ENCODE results near the gene MSI2. TPM values are rescaled to one million over a fixed set of nuclear protein-coding genes. Genes with fewer than 3 reads are reported as not detected.

Gene MSI2
- polyA plus RNA-seq, 1 donor from 2014 or later: 3.8 TPM

DNA sequence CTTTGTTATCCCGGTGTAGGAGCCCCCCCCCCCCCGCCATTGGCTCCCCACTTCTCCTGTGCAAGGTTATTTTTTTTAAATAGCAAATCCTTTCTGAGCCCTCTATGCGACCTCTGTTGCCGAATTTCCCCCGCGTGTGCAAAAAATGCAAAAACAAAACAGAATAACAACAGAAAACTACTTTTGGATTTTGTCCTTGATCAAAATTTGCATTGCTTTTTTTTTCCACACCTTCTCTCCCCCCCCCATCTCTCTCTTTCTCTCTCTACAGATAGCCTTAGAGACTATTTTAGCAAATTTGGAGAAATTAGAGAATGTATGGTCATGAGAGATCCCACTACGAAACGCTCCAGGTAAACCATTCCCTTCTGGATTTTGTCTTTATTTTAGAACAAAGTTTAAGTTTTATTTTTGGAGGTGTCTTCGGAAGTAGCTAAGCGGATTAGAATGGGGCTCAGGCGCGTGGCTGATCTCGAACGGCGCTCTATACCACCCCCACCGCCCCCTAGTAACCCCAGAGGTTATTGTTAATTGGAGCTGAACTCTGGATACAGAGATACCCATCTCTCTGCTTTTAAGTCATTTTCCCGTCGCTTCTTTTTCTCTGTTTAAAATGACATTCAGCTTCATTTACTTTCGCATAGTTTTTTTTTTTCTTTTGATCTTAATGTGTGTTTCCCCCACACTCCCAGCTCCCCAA, 1.0 kb downstream of the MSI2 start:
- peak overlapping the region; percentile 89 to 98 (median 97) for H3K27ac Mint-ChIP-seq
- H3K4me3 Mint-ChIP-seq: peak overlapping the region; percentile 91 to 98 (median 96)
- H3K4me1 Mint-ChIP-seq: peaks cover 32 to 54% (median 37%) of the 10 kb centered on the region in 3 donors

DNA sequence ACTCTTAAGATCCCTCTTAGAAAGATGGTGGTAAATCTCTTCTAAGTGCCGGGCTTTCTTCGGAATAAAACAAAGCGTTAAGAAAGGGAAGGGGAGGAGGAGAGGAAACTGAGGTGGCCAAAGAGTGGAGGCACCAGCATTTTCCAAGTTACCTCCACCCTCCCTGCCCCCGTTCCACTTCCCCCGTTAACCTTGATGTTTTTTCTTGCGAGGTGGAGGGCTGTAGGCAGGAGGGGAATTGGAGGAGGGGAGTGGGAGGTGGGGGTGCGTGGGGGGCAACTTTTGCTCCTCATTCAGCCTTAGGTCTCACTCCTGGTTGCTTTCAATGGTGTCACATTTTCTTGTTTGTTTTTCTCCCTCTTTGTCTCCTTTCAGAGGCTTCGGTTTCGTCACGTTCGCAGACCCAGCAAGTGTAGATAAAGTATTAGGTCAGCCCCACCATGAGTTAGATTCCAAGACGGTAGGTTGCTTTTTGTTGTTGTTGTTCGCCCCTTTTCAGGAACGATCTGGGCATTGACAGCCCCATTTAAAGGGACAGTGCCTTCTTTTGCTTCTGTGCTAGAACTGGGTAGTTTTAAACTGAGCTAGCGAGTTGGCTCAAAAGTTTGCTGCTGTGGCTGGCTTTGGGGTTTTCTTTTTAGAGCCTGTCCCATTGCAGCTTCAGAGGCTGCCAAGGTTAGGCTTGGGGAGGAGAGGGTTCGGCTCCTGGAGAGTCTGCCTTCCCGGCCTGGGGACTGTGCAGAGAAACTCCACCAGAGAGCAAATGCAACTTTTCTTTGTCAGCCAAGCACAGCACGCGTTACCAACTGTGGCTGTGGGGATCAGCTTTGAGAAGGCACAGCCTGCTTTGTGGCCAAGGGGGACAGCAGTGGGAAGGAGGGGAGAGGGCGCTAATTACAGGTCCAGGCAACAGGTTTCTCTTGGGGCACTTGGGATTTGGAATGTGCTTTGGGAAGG, 1.9 kb downstream of the MSI2 start:
- Mint-ChIP-seq H3K9me3 (no peaks in the 10 kb centered on the region), H3K27ac (peak overlapping the region in 2 of 3 donors; percentile 97 to 98), H3K36me3 (peaks cover 8% of the 10 kb centered on the region), H3K27me3 (no peaks in the 10 kb centered on the region), H3K4me1 (peaks cover 36 to 59% (median 38%) of the 10 kb centered on the region in 3 donors), H3K4me3 (peak overlapping the region; percentile 91 to 98 (median 96))

More for the DNA sequence above, 1.0 kb downstream of the MSI2 start:
- H3K36me3 Mint-ChIP-seq: peaks cover 5% of the 10 kb centered on the region
- no peaks in the 10 kb centered on the region for H3K9me3 Mint-ChIP-seq
- no peaks in the 10 kb centered on the region for H3K27me3 Mint-ChIP-seq

DNA sequence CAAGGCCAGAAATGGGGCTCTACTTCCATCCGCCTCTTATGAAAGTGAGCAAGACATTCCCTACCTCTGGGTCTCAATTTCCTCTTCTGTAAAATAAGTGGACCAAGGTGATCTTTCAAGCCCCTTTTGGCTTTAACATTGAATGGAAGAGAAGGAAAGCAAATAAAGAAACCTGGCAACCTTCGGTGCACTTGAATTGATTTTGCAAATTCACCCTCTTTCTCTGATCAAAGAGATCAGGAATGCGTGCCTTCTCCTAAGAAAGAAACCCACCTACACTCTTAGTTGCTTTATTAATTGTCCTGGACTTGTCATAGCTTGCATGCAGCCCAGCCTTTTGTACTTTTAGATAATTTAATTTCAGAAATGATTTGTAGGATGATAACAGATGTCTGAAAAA, 3.0 kb downstream of the MSI2 start:
- peaks cover 11% of the 10 kb centered on the region for H3K36me3 Mint-ChIP-seq
- peaks cover 34 to 59% (median 42%) of the 10 kb centered on the region in 3 donors for H3K4me1 Mint-ChIP-seq
- H3K27me3 Mint-ChIP-seq: no peaks in the 10 kb centered on the region
- H3K4me3 Mint-ChIP-seq: peak overlapping the region in 2 of 4 donors; percentile 95 to 98
- no peaks in the 10 kb centered on the region for H3K9me3 Mint-ChIP-seq
- peak overlapping the region in 2 of 3 donors; percentile 23 to 98 for H3K27ac Mint-ChIP-seq

DNA sequence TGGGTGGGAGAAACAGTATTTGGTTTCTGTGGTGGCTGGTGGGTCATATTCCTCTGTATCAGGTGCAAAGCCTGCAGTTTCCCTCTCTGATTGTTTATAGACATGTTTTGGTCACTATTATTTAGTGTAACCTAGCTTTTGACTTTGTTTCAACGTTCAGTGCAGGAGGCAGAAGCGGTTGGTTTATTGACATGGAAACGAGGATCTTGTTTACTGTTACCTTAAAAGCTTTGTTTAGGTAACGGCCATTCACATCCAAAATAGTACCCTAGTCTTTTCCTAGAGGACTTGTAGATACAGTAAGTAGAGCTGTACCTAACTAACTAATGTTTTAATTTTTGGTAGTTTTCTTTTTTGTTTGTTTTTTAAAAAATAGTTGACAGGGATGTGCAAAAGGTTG, 3.5 kb downstream of the MSI2 start:
- Mint-ChIP-seq H3K36me3 (peaks cover 11% of the 10 kb centered on the region), H3K27me3 (no peaks in the 10 kb centered on the region), H3K4me3 (peak overlapping the region in 3 of 4 donors; percentile 13 to 98 (median 85)), H3K9me3 (no peaks in the 10 kb centered on the region), H3K27ac (peak overlapping the region in 2 of 3 donors; percentile 8 to 98), H3K4me1 (peaks cover 34 to 59% (median 42%) of the 10 kb centered on the region in 3 donors)

DNA sequence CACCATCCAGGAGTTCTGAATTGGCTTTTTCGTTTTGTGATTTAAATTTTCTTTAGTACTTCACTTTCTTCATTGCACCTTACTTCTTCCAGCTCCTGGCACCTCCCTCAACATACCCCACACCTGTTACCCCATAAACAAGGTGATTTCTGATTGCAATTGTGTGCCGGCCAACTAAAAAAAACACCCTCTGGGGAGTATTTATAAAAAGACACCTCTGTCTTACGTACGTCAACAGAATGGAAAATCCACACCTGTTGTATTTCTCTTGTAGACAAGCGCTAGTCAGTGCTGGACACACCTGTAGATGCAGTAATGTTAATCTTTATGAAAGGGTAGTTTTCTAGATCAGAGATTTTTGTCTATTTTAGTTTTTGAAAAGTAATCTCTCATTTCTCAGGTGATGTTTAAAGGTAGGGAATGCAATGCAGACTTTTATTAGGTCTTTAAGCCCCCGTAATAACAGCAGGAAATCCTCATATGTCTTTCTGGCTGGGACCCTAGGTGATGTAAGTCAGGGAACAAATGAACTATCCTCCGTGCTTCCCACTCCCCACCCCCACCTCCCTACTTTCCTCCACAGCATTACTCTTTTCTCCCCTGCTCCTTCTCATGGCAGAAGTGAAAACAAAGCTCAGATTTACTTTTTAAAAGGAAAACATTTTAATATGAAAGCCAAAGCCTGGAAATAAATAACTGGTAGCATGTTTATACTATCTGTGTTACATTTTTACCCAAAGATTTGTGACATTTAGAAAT, 4.2 kb downstream of the MSI2 start:
- H3K9me3 Mint-ChIP-seq: no peaks in the 10 kb centered on the region
- peaks cover 11% of the 10 kb centered on the region for H3K36me3 Mint-ChIP-seq
- H3K27ac Mint-ChIP-seq: peak overlapping the region in 2 of 3 donors; percentile 15 to 98
- peaks cover 33 to 53% (median 40%) of the 10 kb centered on the region in 3 donors for H3K4me1 Mint-ChIP-seq
- H3K27me3 Mint-ChIP-seq: no peaks in the 10 kb centered on the region
- H3K4me3 Mint-ChIP-seq: peak overlapping the region in 3 of 4 donors; percentile 52 to 98 (median 85)

DNA sequence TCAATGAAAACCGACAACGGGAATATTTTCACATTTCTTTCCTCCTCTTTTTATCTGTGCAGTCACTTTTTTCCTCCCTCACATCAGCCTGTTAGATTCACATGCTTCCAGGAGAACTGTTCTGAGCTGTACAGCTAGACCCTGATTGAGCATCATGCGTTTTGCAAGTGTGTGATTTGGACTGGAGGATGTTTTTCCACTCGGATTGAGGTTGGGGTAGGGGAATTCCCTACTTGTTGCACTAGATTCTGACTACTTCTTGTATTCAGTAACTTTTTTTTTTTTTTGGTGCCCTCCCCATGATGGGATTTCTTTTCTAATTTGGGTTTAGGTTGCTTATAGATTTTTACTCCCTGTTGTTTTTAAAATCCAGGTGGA, 4.8 kb downstream of the MSI2 start:
- peak overlapping the region in 3 of 4 donors; percentile 6 to 98 (median 27) for H3K4me3 Mint-ChIP-seq
- no peaks in the 10 kb centered on the region for H3K9me3 Mint-ChIP-seq

DNA sequence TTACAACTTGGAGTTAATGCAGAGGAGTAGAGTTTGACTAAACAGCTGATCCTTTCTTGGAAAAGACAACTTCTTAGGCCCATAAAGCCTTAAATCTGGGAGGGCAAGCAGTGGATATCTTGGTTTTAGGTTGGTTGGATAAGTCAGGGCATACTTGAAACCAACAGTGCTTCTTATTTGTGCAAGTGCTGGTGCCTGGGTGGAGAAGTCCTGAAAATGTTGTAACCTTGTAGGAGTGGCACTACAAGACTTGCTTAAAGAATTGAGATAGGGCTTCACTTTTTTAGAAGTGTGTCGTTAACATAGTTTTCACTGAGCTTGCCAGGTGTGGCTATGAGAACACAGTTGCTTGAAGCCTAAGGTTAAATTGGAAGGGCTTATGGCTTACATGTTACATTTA, 6.2 kb downstream of the MSI2 start:
- Mint-ChIP-seq H3K9me3 (no peaks in the 10 kb centered on the region), H3K36me3 (peaks cover 14% of the 10 kb centered on the region), H3K4me1 (peaks cover 33 to 46% (median 42%) of the 10 kb centered on the region in 3 donors), H3K27me3 (no peaks in the 10 kb centered on the region), H3K27ac (peak overlapping the region in 1 of 3 donors; percentile 13), H3K4me3 (peak overlapping the region in 1 of 4 donors; percentile 29)

More for the DNA sequence above, 4.8 kb downstream of the MSI2 start:
- peak overlapping the region in 2 of 3 donors; percentile 15 to 98 for H3K27ac Mint-ChIP-seq
- H3K27me3 Mint-ChIP-seq: no peaks in the 10 kb centered on the region
- H3K36me3 Mint-ChIP-seq: peaks cover 14% of the 10 kb centered on the region
- H3K4me1 Mint-ChIP-seq: peaks cover 33 to 51% (median 41%) of the 10 kb centered on the region in 3 donors

DNA sequence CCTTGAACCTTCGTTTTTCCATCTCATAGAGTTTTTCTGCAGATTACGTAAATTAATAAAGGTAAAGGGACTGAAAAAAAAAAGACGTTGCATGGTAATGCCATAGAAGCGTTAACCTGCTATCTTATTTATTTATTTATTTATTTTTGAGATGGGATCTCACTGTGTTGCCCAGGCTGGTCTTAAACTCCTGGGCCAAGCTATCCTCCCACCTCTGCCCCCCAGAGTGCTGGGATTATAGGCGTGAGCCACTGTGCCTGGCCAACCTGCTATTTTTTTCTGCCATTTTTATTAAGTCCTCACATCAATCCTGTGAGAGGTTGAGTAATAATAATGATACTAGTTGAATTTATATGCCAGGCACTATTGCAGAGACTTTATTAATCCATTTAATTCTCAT, 7.9 kb downstream of the MSI2 start:
- Mint-ChIP-seq H3K4me1 (peaks cover 22 to 32% (median 31%) of the 10 kb centered on the region in 3 donors), H3K27ac (no peak overlapping the region), H3K27me3 (no peaks in the 10 kb centered on the region), H3K4me3 (no peak overlapping the region), H3K36me3 (peaks cover 14% of the 10 kb centered on the region), H3K9me3 (no peaks in the 10 kb centered on the region)

DNA sequence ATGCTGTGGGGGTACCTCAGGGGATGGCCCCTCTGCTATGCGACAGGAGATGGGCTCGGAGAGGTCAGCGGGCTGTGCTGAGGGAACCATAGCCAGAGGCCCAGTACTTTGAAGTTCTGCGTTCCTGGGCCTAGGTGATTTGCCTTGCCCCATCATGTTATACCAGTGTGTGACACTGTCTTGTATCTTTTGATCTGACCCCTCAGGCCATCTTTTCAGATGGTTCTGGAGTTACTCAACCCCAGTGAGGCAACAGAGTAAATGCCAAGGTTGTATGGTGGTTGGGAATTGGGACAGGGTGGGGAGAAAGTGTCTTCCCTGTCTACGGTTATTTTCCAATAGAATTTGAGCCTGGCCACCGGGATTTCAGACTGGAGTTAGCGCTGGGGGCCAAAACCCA, 8.5 kb downstream of the MSI2 start:
- Mint-ChIP-seq H3K4me3 (no peak overlapping the region), H3K36me3 (peaks cover 14% of the 10 kb centered on the region), H3K27ac (no peak overlapping the region), H3K9me3 (no peaks in the 10 kb centered on the region), H3K27me3 (no peaks in the 10 kb centered on the region), H3K4me1 (peaks cover 20 to 32% (median 26%) of the 10 kb centered on the region in 3 donors)

DNA sequence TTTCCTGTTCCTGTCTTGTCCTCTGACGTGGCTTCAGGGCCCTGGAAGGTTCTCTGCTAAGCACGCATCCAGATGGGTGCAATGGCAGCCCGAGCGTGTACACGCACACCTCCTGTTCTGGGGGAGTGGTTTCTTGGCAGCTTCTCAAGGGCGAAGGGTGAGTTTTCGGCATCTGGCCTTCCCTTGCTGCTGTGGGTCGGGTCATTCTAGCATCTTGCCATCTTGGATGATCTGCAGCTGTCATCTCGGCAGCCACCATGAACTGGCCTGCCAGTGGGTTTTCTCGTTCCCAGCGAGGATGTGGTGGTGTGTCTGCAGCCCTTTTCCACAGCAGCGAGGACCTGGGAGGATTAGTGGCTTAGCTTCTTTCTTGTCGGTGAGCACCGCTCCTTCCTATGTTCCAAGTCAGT, 10.6 kb downstream of the MSI2 start:
- peaks cover 12% of the 10 kb centered on the region for H3K36me3 Mint-ChIP-seq
- no peak overlapping the region for H3K27ac Mint-ChIP-seq
- H3K9me3 Mint-ChIP-seq: no peaks in the 10 kb centered on the region
- no peak overlapping the region for H3K4me3 Mint-ChIP-seq
- peaks cover 5 to 20% (median 12%) of the 10 kb centered on the region in 3 donors for H3K4me1 Mint-ChIP-seq
- no peaks in the 10 kb centered on the region for H3K27me3 Mint-ChIP-seq

DNA sequence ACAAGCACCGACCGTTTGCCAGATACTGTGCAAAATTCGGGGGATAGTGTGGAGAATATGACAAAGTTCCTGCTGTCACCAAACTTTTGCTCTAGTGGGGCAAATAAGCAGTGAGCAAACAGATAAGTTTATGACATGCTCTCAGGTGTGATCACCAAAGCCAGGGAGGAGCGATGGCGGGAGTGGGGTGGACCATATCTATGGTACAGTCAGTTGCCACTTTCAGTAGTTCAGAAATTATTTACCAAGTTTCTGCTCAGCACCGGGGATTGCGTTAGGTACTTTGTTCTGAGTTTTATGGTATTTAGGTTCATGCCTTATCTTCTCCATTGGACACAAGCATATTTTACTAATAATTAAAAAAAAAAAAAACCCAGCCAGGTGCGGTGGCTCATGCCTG, 11.9 kb downstream of the MSI2 start:
- H3K4me1 Mint-ChIP-seq: peaks cover under 1 to 17% (median 5%) of the 10 kb centered on the region in 3 donors
- H3K36me3 Mint-ChIP-seq: peaks cover 13% of the 10 kb centered on the region
- no peak overlapping the region for H3K4me3 Mint-ChIP-seq
- no peaks in the 10 kb centered on the region for H3K9me3 Mint-ChIP-seq
- H3K27ac Mint-ChIP-seq: no peak overlapping the region
- no peaks in the 10 kb centered on the region for H3K27me3 Mint-ChIP-seq

DNA sequence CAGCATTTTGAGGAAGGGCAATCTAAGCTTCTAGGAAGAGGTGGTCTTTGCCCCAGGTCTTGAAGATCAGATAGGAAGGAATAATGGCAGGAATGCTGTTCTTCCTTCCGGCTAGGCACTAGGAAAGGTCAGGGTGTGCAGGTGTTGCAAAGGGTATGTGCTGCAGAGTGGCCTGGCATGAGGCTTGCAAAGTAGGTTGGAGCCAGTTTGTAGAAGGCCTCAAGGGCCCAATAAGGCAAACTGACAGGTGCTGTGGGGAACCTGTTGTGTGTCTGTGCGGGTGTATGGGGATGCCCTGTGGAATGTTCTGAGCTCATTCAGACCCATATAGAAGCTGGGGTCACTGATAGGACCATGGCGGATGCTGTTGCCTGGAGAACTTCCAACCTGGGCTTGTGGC, 12.7 kb downstream of the MSI2 start:
- H3K27ac Mint-ChIP-seq: no peak overlapping the region
- H3K4me3 Mint-ChIP-seq: no peak overlapping the region
- H3K27me3 Mint-ChIP-seq: no peaks in the 10 kb centered on the region
- peaks cover 0 to 11% (median 5%) of the 10 kb centered on the region in 3 donors for H3K4me1 Mint-ChIP-seq
- H3K36me3 Mint-ChIP-seq: peaks cover 10% of the 10 kb centered on the region
- no peaks in the 10 kb centered on the region for H3K9me3 Mint-ChIP-seq

DNA sequence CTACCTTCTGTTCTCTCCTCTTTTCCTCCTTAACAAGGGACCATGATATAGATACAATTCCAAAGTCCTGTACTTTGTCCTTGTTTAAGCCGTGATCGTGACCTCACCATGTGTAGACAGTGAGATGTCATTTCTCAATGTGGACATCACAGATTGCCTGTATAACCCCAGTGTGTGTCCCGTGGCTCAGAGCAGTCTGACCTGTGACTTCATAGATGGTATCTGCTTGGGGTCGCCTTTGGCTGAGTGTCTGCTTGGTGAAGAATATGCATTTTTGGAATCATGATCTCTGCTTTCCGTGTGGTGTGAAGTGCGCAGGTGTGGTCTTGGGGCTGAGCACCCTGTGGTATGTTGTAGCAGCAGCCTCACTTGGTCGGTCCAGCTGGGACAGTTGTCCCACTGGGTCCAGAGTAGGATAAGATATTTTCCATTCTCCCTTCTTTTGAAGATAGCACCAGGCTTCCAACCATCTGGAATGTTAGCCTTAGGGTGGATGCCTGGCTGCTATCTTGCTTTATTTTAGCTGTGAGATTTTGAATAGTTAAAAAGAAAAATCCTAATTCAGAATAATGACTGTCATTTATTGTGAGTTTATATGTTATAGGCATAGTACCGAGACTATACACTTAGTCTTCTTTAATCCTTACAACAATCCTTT, 13.4 kb downstream of the MSI2 start:
- H3K4me3 Mint-ChIP-seq: no peak overlapping the region
- H3K9me3 Mint-ChIP-seq: no peaks in the 10 kb centered on the region
- peak overlapping the region in 1 of 3 donors; percentile 90 for H3K27ac Mint-ChIP-seq
- H3K27me3 Mint-ChIP-seq: no peaks in the 10 kb centered on the region
- H3K4me1 Mint-ChIP-seq: peaks cover 0 to 11% (median 5%) of the 10 kb centered on the region in 3 donors
- H3K36me3 Mint-ChIP-seq: peaks cover 10% of the 10 kb centered on the region

DNA sequence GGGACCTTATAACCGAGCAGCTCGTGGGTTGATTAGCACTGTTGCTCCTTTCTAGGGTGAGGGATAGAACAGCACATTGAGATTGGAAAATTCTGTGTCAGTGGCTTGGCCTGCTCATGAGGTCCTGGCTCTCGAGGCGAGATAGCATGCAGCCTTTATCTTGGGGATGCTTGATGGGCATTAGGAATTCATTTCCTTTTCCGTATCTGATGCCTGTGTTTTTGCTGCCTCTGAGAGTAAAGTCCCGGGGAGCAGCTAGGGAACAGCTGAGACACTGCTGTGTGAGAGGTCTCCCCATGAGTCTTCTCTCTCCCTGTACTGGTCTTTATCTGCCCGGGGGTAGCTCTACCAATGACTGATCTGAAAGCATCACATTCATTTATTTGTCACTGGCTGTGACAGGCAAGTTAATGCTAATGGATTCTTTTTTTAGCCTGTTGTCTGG, 14.5 kb downstream of the MSI2 start:
- no peaks in the 10 kb centered on the region for H3K27me3 Mint-ChIP-seq
- peaks cover 10% of the 10 kb centered on the region for H3K36me3 Mint-ChIP-seq
- no peak overlapping the region for H3K27ac Mint-ChIP-seq
- H3K4me3 Mint-ChIP-seq: no peak overlapping the region
- peaks cover 2 to 11% (median 5%) of the 10 kb centered on the region in 3 donors for H3K4me1 Mint-ChIP-seq
- H3K9me3 Mint-ChIP-seq: no peaks in the 10 kb centered on the region
